Vagina (tissue), 2 donors: Measurements from ENCODE around the gene TIMP3.

Experiments used
- CTCF ChIP-seq, 3 experiments: fragments of 450-650 bp in 2 of 3; fragments of 200-600 bp in 1 of 3; sonication (generic) in 1 of 3; IDR thresholded peaks; one replicate each; pipeline ENCODE4 v1.5.1; 2017 to 2019; ENCODE audit warnings: antibody characterized with exemption in 3 of 3, mild to moderate bottlenecking in 2 of 3, moderate library complexity in 2 of 3
- POLR2A ChIP-seq, 2 donors: fragments of 450-650 bp; IDR thresholded peaks; one replicate each; pipeline ENCODE4 v1.6.1; 2017; ENCODE audit warnings: antibody characterized with exemption in 2 of 2, mild to moderate bottlenecking in 2 of 2, moderate library complexity in 2 of 2

GRCh38 chr22:32803738-32804435, 2.4 kb downstream of the TIMP3 start:
- no peak for TF ChIP-seq CTCF (IDR thresholded peaks at IDR 0.05)
- TF ChIP-seq POLR2A (IDR thresholded peaks at IDR 0.05): no peak
